Measurements from ENCODE around the gene BBS9.
"Not testable (repeated sequence)": the region's sequence is repeated elsewhere in the genome, so short reads cannot be mapped to it uniquely, and the experiment has no call there.

Gene BBS9

DNA sequence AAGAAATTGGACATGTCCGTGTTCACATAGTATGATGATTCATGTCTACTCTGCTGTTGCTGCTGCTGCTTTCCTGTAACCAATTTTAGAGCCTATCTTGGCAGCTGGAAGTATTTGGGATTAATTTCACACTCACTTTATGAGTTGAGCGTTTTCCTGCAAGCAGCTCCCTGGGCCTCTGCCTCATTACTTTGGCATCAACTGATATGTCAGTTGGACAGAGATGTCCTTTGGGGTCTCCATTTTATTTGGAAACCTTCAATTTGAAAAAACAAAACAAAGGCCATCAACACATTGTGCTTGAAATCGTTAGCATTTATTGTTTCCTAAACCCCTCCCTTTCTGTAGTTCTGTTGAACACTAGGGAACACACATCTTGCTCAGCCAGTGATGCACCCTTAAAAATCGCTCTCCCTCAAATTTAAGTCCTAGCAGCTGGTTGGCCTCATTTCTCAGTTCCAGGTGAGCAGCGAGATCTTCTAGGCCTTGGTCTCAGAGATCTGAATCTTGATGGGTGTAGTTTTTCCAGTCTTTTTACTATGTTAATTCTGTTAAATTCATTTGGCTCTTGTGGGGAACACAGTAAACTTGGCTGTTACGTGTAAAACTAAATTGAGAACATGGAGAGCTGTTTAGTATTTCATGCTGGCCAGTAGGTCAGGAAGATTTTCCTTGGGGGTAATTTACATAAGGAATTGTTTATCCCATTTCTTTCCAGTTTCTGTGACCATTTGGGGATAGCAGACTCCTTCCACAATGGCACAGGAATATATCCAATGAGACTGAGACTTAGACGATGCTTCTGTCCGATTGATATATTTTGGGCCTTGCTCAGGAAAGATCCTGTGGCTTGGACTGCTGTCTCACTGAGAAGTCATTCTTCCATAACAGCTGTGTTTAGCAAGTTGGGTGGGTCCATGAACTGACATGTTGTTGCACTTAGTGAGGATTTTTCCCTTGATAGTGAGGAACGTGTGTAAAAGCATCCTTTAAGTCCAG is 371.6 kb downstream of the BBS9 start:
- DNase-seq (ENCODE audit: low spot score), result no peak

DNA sequence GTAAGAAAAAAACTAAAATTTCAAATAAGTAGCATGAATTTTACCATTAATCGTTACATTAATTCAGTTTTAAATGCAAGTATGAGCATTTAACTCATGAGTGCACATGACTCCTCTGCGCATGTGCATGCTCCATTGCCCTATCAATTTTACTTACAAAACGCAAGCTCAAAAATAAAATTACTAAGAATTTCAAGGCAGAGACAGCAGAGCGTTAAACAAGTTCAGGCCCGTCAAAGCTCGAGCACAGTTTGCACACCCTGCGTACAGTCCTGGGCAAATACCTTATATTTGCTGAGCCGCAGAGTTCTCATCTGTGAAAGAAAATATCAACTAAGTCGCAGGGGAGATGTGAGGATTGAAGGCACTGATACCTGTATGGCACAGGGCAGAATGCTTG is 373.6 kb downstream of the BBS9 start:
- DNase-seq (ENCODE audit: low spot score), result no peak

DNA sequence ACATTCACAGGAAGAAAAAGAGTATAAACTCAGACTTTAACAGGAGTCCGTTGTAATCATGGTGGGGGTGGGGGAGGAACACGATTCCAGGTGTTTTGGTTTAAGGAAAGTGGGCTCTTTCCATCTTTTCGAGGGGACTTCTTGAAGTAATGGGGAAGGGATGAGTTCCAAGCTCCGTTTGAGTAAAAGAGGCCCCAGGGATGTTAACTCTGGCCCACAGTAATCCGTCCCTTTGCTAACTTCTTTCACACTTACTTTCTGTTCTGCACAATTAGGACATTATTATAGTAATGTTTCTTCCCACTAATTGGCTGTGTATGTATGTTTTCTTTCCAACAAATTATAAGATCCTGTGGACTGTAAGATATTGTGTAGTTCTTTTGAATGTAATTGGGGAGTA is 374.4 kb downstream of the BBS9 start:
- no peak for DNase-seq (ENCODE audit: low spot score)

DNA sequence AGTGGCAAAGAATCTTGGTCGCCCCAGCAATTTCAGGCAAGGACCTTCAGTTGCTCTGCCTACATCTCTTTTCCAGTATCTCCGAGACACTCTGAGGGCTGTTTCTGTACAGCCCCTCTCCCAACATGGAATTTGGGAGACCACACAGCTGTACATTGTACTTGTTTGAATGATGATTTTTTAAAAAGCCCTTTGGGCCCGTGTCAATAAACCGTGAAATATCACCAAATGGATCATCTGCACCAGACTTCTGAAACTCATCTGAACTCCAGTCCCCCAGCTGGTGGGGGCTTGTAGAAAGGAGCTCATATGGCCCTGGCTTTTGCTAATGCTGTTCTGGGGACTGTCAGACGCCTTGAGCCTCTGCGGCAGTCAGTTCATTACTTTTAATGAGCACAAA is 374.9 kb downstream of the BBS9 start:
- no peak for DNase-seq (ENCODE audit: low spot score)

DNA sequence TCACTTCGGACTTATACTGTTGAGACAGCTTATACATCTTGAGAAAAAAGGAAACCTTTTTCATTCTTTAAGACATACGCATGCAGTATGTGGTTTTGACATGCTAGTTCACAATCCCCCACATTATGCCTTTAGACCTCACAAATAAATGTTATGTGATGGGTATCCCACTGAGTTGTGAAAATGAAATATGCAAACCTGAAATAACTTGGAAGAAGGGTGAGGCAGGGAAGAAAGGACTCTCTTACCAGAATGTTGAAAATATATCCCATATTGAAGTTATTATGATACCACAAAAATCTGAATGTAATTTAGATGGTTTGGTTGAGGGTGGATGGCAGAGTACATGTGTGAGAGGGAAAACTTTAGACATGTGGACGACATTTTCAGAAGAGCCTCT is 379.8 kb downstream of the BBS9 start:
- no peak for DNase-seq (ENCODE audit: low spot score)

DNA sequence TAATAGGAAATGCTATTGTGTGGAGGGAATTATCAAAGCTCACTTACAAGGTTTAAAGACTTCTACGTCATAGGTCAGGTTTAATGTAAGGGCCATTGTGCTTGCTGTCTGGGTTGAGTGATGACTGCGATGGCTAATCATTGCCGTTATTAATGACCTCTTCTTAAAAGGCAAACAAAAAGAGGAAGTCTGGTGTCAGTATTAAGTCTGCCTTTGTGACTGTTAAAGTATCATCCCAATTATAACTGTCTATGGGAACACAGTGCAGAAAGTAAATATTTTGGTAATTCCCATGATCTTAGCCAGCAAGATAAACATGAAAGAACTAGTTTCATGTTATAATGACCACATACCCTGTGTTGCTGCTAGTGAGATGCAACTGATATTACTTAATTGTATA is 382.4 kb downstream of the BBS9 start:
- DNase-seq (ENCODE audit: low spot score), result no peak

DNA sequence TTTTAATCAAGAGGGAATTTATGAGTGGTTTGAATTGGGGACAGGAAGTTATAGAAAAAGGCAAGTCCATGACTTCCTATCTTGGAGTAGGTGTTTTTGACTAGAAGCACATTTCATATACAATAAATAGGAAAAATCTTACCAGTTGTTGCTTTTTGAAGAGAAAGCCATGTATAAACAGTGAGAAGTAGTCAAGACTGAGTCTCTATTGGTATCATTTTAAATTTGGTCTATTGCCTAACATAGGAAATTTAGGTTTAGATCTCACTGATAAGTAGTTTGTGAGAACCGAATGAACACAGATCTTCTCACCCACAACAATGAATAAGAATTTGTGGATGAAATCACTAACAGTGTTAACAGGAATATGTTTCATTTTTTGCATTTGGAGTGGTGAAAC is 387.2 kb downstream of the BBS9 start:
- no peak for DNase-seq (ENCODE audit: low spot score)

DNA sequence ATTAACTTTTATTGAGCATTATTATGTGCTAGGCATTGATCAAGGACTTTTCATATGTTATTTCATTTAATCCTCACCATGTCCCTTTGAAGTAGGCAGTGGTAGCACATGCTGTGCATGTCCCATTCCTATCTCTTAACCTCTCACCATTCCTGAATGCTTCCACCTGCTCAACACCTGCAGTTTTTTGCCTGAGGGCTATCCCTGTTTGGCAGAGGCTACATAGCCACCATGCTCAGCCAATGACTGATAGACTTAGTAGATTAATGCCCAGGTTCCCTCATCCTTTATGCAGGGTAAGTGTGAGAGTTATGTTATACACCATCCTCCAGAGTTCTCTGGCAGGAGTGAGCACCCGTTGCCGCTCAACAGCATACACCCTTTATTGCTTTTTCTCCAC is 387.8 kb downstream of the BBS9 start:
- no peak for DNase-seq (ENCODE audit: low spot score)

DNA sequence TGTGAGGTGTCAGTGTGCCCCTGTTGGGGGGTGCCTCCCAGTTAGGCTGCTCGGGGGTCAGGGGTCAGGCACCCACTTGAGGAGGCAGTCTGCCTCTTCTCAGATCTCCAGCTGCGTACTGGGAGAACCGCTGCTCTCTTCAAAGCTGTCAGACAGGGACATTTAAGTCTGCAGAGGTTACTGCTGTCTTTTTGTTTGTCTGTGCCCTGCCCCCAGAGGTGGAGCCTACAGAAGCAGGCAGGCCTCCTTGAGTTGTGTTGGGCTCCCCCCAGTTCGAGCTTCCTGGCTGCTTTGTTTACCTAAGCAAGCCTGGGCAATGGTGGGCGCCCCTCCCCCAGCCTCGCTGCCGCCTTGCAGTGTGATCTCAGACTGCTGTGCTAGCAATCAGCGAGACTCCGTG is 397.6 kb downstream of the BBS9 start:
- DNase-seq (ENCODE audit: low spot score), result not testable (repeated sequence)

DNA sequence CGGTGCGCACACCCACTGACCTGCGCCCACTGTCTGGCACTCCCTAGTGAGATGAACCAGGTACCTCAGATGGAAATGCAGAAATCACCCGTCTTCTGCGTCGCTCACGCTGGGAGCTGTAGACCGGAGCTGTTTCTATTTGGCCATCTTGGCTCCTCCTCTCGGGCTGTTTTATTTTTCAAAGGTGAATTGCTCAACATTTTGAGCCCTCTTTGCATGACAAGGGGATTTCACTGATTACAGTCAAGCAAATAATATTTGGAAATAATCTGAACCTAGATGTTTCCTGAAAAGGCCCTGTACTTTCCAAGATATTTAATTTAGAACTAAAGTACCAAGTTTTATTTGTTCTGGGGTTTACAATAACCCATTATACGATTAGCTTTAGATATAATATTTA is 398.2 kb downstream of the BBS9 start:
- not testable (repeated sequence) for DNase-seq (ENCODE audit: low spot score)

DNA sequence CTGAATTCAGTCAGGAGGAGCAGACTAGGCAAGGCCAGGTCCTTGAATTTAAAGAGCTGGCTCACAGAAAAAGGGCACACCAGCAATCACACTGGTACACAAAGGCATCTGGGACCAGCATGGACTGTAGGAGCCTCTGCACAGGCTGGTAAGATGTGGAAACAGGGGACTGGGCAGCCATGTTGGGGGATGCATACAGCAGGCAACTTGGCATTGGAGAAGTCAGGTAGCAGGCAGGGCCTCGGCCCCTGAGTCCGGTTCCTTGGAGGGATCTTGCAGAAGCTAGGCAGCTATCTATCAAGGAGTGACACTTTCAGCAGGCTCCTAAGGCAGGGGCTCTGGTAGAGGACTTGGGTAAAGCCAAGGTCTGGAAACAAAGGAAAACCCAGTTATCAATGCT is 399.7 kb downstream of the BBS9 start:
- no peak for DNase-seq (ENCODE audit: low spot score)

DNA sequence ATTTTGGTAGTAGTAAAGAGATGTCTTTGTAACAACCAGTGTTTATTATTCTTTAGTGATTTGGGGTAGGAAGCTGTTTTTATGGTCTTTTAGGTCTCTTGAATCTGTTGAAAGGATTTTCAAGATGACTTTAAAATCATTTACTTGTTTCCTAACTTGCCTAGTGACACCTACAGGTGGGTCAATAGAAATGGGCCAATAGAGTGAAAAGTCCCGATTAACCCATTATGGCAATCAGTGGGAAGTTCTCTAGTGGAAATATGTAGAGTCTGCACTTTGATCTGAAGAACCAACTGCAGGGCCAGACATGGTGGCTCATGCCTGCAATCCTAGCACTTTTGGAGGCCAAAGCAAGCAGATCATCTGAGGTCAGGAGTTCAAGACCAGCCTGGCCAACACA is 401.3 kb downstream of the BBS9 start:
- DNase-seq (ENCODE audit: low spot score), result no peak

DNA sequence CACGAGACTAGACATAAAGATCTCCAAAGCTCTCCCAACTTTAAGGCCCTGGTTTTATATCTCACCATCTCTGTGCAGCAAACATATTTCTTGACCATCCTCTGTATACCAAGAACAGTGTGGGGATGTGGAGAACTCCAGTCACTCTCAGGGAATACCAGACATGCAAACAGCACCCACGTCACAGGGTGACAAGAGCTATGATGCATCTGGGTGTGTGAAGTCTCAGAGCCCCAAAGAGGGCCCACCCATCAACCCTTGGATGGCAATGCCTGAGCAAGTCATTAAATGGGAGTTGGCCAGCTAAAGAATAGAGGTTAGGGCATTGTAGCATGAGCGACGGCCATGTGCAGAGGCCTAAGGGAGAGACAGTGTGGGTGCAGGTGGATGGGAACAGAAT is 402.5 kb downstream of the BBS9 start:
- no peak for DNase-seq (ENCODE audit: low spot score)

DNA sequence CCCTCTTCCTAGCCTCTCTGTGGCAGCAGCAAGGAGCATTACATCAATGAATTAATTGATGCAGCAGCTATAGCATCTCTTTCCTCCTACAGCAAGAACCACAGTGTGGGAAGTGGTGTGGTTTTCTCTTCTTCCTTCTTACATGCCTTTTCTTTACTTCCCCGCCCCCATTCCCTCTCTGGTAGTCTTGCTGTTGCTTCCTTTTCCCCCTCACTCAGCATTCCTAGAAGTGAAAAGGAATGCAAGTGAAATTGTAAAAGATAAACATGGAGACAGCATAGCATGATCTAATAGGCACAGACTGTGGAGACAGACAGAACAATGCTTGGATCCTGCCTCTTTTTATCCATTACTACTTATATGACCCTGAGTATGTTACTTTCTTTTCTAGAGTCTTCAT is 405.5 kb downstream of the BBS9 start:
- no peak for DNase-seq (ENCODE audit: low spot score)

DNA sequence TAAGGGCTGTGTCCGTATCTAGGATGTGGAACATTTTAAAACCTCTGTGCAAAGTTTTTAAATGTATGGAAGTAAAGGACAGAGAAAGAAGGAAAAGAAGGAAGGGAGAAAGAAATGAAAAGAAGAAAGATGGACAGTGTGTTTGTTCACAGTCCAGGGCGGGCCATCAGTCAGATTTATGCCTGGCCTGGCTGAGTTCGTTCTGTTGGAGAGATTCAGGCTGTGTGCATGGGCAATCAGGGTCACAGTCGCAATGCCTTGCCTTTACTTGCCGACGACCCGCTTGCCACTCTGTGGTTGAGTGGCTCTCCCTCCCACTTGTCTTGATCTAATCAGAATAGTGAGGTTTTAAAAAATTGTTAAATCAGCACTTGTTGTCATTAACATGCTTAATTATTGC is 406.6 kb downstream of the BBS9 start:
- DNase-seq (ENCODE audit: low spot score), result no peak

DNA sequence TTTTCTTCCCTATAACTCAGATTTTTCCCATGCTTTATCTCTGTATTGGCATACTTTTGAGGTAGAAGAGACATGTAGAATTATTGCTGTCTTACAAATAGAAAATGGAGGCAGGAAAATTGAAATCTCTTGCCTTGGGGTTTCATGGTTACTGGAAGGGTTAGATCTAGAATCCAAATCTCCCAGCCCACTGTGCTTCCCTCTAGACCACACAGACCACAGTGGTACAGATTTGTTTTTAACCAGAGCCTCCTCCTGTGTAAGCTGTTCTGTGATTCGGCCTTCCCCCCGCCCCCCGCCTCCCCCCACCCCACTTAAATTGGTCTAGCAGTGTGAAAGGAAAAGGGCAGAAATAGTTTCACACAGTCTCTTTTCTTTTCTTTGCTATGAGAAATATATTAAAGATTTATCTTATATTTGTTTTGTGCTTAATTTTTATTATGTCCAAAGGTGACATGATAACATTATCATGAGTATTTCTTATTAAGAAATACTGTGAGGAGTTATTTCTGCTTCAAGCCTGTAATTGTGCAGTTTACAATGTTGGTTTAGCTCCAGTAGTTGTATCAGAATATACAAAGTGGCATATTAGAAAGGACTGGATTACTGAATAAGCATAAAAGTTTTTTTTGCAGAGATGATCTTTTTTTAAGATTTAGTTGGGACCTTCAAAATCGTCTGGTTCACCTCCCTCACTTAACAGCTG is 407.2 kb downstream of the BBS9 start:
- DNase-seq (ENCODE audit: low spot score), result no peak

DNA sequence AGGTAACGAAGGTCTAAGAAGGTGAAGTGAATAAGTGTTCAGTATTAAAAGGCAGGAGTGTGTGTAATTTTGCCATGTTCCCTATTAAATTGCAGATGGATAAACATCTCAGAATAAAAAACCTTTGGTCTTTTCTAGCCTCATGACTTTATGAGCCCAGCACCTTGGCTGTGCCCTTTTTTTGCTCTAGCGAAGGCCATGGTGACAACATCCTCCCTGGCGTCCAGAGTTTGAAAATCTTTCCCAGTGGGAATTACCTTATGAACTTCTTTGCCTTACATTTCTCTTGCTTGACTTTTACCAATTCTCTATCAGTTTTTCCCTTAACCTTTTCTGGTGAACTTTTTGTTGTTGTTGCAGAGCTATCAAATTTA is 407.7 kb downstream of the BBS9 start:
- DNase-seq (ENCODE audit: low spot score), result no peak

DNA sequence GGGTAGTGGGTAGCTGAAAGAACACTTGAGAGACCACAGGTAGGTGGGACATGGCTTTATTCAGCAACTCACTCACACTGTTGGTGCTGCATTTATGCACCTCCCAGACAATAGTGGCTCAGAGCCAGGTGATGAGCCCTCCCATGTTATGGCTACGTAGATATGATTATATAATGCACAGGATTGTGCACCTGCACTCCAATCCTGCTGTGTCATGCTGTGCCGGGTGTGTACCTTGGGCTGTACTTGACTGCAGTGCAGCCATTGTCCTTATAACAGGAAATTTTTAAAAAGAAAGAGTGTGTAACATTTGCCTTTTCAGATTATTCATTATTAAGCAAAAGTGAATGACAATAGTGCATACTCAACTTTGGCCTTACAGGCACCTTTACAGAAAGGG is 409.8 kb downstream of the BBS9 start:
- DNase-seq (ENCODE audit: low spot score), result no peak

DNA sequence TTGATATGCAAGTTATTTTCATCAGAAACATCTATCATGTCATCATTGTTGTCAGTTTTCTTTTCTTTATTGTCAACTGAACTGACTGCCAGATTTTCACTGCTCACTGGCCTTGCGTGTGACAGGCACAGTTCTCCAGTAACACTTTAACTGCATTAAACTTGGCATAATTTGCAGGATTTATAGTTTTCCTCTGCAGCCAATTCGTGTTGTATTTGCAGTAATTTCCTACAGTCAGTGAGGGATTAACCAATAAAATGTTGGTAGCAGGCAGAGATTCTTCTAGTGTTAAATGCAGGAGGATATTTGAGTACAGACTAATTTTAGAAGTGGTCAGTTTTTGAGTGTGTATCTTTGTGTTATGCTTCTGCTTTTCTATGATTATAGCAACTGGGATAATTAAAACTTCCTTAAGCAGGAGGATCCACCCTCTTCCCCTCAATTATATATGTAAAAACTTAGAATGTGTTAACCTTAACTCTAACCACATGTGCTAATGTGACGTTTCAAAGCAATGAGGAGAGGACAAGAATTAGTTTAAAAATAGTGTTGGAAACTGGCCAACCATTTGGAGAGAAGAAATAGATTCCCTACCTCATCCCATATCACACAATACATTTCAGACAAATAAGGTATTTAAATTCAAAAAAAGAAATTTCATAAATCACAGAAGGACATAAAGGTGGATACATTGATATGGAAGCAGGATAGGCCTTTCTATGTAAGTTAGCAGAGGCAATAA is 410.5 kb downstream of the BBS9 start:
- DNase-seq (ENCODE audit: low spot score), result no peak

DNA sequence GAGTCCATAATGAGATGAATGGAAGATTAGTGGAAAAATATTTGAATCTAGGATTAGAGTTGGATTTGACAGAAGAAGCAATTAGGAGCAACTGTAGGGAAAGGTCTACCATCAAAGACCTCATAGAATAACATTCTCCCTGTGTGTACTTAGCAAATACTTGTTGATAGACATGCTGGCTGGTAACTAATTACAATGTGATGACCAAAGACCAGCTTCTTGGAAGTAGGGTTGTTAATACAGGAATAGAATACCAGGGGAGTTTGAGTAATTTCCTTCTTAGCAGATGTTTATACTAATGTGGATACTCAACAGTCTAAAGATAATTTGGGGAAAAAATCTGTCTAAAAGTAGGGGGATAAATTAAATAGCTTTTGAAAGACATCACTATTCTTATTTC is 418.5 kb downstream of the BBS9 start:
- no peak for DNase-seq (ENCODE audit: low spot score)

DNA sequence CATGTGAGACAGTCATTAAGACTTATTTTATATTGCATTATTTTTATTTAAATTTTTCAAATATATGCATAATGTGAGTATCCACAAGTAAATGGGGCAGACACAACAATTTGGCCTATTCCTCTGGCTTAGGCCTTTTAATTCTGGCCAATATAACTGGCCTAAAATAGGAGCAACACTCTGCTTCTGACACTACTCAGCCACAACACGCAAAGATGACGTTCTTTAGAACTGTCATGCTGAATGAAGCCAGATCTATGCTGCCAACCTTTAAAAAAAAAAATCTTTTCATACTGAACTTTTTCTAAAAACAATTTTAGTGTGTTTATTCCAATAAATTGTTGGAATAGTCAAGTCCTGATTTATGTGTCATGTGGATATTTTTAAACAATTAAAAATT is 421.0 kb downstream of the BBS9 start:
- no peak for DNase-seq (ENCODE audit: low spot score)

DNA sequence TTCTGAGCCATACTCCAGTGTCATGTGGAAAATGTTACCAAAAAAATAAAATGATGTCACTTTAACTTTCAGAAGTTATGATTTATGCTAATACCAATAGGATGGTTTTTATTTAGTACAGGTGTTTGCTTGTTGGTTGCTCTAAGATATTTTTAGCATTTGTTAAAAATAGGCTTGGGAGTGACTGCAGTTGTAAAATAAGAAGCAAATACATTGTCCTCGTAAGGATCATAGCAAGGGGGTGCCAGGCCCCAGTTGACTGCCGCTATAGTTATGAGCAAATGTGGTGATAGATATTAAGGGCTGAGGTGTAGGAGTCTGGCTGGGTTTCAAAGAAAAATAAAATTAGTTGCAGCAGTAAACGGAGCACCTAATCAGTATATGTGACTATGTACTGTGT is 421.6 kb downstream of the BBS9 start:
- no peak for DNase-seq (ENCODE audit: low spot score)

DNA sequence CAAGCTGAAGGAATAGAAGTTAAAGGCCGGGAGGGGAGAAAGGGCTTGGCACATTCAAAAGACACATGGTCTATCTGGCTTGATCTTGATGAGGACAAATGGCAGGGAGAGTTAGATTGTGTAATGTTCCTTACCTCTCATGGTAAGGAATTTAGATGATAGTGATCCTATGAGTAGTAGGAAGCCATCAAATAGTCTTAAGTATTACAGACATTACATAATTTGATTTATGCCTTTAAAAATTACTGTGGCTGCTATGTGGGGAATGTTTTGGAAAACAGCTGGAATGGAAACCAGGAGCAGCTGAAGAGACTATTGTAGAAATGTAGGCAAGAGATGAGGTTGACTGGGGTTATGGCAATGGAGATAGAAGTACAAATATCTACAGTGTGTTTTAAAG is 424.7 kb downstream of the BBS9 start:
- no peak for DNase-seq (ENCODE audit: low spot score)
